ENCODE data around the gene BRSK2.
"Not testable (repeated sequence)": the region's sequence is repeated elsewhere in the genome, so short reads cannot be mapped to it uniquely, and the experiment has no call there.

The BRSK2 gene

GRCh38 chr11:1509626-1510255 is 120.0 kb downstream of the BRSK2 start:
- no peak for DNase-seq (ENCODE audit: low read depth in 3 of 3, low spot score in 1 of 3)

DNA sequence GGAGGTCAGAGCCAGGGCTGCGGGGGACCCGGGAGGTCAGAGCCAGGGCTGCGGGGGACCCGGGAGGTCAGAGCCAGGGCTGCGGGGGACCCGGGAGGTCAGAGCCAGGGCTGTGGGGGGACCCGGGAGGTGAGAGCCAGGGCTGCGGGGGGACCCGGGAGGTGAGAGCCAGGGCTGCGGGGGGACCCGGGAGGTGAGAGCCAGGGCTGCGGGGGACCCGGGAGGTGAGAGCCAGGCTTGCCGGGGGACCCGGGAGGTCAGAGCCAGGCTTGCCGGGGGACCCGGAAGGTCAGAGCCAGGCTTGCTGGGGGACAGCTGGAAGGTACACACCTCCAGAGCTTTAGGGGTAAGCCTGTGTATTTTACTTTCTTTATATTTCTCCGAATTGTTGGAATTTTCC is 120.6 kb downstream of the BRSK2 start:
- not testable (repeated sequence) for DNase-seq (ENCODE audit: low read depth in 3 of 3, low spot score in 1 of 3)

DNA sequence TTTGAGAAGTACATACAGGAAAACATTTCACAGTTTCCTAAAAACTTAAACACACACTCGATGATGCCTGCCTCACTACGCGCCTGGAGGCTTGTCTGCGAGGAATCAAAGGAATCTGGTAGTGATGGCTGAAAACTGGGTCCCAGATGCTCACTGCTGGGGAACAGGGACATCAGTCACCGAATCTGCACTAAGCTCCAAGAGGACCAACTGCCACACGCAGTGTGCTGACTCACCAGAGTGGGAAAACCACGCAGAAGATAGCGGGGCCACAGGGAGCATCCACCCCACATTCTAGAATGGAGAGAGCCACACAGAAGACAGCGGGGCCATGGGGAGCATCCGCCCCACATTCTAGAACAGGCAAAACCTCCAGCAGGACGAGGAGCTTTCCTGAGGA is 121.2 kb downstream of the BRSK2 start:
- no peak for DNase-seq (ENCODE audit: low read depth in 3 of 3, low spot score in 1 of 3)

DNA sequence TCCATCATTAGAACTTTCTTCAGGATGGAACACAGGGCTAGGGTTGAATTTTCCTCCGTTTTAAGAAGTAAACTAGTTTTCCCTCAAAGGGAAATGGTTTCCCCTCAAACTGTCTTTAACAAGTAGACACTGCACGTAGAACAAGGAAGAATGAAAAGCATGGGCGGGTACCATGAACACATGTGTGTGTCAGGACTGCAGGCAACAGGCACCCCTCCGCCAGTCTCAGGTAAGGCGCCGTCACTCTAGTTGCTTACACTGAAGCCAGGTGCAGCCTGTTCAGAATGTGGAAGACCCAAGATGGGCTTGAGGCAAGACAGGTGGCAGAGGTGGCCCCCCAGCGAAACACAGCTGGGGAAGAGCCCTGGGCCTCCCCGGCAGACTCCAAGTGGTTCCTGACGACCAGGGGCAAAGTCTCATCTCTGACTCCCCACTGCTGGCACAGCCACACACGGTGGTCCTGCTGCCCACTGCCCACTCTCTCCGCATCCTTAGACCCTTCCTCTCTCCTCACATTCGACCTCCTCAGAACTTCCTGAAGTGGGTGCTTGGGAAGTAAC is 122.3 kb downstream of the BRSK2 start:
- DNase-seq (ENCODE audit: low read depth in 3 of 3, low spot score in 1 of 3) = no peak

All from stimulated activated CD4-positive, alpha-beta T cell treated with anti-CD3 and anti-CD28 coated beads, TNF-alpha, amount 100 ng/mL, for 1 hour (primary cell).